Activated T-helper 17 cell treated with anti-CD3 and anti-CD28 coated beads, Interleukin-2, amount 50 U/mL, for 72 hours (primary cell): ENCODE data around the gene DPP4. TPM values are rescaled to one million over a fixed set of nuclear protein-coding genes. Genes with fewer than 3 reads are reported as not detected.

Source experiments
- ATAC-seq: fragments of 150-1000 bp; cut with Tn5 transposase; replicated peaks from 2 replicates; pipeline ENCODE4 v1.10.0; 2021; ENCODE audit warnings: mild to moderate bottlenecking, moderate library complexity
- H3K27ac Mint-ChIP-seq: one replicate; pipeline ENCODE4 v1.8.0; 2022; ENCODE audit warnings: mixed read lengths
- H3K27me3 Mint-ChIP-seq: one replicate; pipeline ENCODE4 v1.8.0; 2022; ENCODE audit warnings: mixed read lengths
- H3K36me3 Mint-ChIP-seq: one replicate; pipeline ENCODE4 v1.8.0; 2022; ENCODE audit warnings: low read depth, mild to moderate bottlenecking, mixed read lengths
- H3K4me1 Mint-ChIP-seq: one replicate; pipeline ENCODE4 v1.8.0; 2022; ENCODE audit warnings: mixed read lengths
- H3K4me3 Mint-ChIP-seq: one replicate; pipeline ENCODE4 v1.8.0; 2022; ENCODE audit warnings: mild to moderate bottlenecking, mixed read lengths
- H3K9me3 Mint-ChIP-seq: one replicate; pipeline ENCODE4 v1.8.0; 2022; ENCODE audit warnings: mixed read lengths
- total RNA-seq, 2 donors: library from RNA; stranded (reverse); gene quantifications; one replicate each; pipeline ENCODE4 v1.2.3, GENCODE V29; 2022

Gene DPP4
- total RNA-seq, 2 donors from 2014 or later = 34.6 to 97.7 TPM

GRCh38 chr2:161943011-161943410, 131.0 kb downstream of the DPP4 start:
- no peaks in the 10 kb centered on the region for H3K36me3 Mint-ChIP-seq
- H3K4me1 Mint-ChIP-seq = no peaks in the 10 kb centered on the region
- H3K27ac Mint-ChIP-seq = no peak overlapping the region
- no peak overlapping the region for H3K4me3 Mint-ChIP-seq
- H3K9me3 Mint-ChIP-seq = no peaks in the 10 kb centered on the region
- peaks cover 10% of the 10 kb centered on the region for H3K27me3 Mint-ChIP-seq
- ATAC-seq = no peak

Other genes with a start within 250 kb of the DPP4 start
- gene GCG, start 78.0 kb upstream of the DPP4 start, total RNA-seq = not detected
- gene FAP, start 169.2 kb upstream of the DPP4 start, total RNA-seq = not detected
- 10 to 100 TPM; 24.8 to 26.7 TPM for gene IFIH1, start 244.5 kb upstream of the DPP4 start, total RNA-seq